Activated effector memory CD4-positive, alpha-beta T cell treated with anti-CD3 and anti-CD28 coated beads, Interleukin-2, amount 50 U/mL, for 16 hours (primary cell): ENCODE measurements around the gene BAZ1B.
"Not testable (repeated sequence)": the region's sequence is repeated elsewhere in the genome, so short reads cannot be mapped to it uniquely, and the experiment has no call there.

Experiments
- DNase-seq: peaks from one replicate; pipeline ENCODE4 v3.0.0-alpha.2; 2020

BAZ1B gene

DNA sequence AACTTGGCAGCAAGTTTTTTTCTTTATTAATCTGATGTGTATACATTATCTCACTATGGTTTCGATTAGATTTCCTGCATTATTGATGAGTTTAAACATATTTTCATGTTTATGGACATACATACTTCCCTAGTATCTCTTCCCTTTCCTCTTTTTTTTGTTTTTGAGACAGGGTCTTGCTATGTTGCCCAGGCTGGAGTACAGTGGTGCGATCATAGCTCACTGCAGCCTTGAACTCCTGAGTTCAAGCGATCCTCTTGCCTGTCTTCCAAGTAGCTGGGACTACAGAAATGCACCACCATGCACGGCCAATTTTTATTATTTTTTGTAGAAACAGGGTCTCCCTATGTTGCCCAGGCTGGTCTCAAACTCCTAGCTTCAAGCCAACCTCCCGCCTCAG is 18.9 kb downstream of the BAZ1B start:
- no peak for DNase-seq

DNA sequence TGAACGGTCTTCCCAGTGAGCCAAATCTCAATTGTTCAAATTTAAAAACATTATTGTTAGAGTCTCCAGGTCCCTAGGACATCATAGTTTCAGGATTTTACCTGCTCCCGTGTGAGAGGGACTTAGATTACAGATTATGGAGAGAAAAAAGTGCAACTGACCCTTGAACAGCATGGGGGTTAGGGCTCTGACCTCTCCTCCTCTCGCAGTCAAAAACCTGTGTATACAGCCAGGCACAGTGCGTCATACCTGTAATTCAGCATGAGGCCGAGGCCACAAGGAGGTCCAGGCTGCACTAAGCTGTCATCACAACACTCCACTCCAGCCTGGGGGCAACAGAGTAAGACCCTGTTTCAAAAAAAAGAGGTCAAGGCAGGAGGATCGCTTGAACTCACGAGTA is 25.5 kb downstream of the BAZ1B start:
- DNase-seq, result no peak

DNA sequence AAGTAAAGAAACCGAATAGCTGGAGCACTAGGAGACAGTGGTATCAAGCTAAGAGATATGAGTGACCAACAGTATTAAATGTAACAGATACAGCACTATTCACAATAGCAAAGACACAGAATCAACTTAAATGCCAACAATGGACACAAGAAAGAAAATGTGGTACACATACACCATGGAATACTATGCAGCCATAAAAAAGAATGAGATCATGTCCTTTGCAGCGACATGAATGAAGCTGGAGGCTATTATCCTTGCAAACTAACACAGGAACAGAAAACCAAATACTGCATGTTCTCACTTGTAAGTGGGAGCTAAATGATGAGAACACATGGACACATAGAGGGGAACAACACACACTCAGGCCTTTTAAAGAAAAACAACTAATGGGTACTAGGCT is 26.6 kb downstream of the BAZ1B start:
- not testable (repeated sequence) for DNase-seq

DNA sequence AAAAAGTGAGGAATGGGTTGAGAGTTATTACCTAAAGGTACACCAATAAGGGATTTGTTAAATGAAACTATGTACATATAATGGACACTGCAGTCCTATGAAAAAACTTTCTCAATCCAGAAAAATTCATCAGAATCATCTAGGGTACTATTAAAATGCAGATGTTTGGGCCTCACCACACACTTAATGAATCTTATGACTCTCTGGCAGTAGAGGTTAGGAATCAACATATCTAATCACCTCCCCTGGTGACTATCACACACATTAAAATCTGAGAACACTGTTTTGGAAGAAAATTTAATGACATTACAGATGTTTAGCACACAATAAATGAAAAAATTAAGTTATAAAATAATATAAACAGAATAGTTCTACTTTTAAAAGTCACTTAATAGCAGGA is 32.1 kb downstream of the BAZ1B start:
- DNase-seq, result no peak

DNA sequence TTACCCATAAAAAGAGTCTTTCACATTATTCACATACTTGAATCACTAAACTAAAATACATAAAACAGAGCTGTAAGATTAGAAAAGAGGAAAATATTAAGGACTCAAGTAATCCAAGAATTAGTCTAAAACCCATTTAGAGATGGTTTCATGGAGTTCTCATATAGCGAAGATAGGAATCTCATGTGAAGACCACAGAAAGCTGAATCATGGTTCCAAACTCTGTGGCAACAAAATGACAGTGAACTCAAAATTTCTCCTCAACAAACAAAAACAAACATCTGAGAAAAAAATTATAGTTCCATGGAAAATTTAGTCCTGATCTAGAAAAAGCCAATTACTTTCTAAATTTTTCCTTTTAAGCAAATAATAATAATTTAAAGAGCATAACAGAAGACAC is 34.6 kb downstream of the BAZ1B start:
- no peak for DNase-seq

DNA sequence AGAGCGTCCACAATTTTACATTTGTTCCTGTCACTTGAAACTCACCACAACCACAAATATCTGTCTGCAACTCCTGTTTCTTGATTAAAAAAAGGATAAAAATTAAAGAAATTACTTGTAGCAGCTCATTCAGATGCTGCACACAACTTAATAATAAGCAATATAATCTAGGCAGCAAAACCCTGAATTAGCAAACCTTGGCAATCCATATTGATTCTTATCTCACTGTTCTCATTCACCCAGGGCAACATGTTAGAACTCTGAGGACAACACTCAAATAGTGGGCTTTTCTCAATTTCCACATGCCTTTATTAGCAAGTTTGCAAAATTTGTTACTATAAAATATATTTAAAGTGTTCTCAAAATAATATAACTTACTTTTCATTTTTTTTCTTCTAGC is 38.9 kb downstream of the BAZ1B start:
- no peak for DNase-seq

DNA sequence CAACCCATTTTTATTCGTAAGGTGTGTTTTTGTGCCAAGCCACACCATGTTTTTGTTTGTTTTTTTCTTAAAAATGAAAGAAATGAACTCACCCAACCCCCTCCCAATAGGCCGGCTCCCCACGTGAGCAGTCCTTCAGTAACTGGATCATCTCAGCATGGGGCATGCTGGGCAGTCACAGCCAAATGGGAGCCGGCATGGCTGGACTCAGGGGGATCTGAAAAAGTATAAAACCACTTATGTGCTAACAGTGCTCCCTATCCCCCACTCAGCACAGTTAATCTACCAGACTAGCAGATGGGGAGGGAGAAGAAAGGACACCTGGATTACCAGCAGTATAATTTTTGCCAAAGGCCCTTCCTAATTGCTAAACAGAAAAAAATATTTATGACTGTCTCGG is 39.3 kb downstream of the BAZ1B start:
- DNase-seq, result no peak

DNA sequence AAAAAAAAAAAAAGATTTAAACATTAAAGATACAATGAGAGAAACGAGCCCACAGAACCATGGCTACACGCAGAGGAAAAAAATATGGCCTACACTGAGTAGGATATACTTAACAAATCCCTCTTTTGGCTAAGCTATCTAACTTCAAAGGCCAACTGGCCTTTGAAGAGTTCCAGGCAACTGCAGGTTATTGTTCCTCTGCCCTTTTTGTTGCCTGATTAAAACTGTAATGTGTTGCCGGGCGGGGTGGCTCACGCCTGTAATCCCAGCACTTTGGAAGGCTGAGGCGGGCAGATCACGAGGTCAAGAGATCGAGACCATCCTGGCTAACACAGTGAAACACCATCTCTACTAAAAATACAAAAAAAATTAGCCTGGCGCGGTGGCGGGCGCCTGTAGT is 40.6 kb downstream of the BAZ1B start:
- DNase-seq, result not testable (repeated sequence)

DNA sequence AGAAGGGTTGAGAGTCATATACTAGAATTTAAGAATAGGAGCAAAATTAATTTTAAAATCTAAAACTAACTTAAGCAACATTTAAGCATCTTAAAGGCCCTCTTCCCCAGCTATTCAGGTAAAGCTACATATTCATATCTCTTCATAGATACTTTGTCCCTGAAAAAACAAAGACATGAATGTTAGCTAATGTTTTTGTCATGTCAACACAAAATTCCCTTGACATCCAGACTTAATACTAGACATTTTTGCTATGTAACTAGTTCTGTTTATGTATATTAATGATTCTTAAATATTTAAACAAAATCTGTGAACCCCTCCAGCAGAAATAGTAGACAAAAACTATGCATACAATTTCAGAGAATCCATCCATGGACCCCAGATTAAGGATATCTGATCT is 43.5 kb downstream of the BAZ1B start:
- DNase-seq, result no peak

DNA sequence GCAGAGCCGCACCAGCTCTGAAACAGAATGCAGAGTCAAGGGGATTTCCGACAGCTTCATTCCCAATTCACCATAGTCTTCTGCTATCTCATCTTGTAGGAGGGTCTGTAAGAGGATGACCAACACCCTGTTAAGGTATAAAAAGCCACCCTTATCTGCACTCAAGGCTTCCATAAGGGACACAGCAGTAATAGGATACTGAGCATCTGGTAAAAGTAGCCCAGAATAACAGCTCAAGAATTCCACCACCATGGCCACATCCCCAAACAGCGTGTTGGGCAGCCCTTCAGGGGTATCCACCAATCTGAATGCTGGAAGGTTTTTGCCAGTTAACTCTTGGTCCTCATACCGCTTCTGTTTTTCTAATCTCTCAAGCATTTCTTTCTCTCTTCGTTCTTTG is 44.7 kb downstream of the BAZ1B start:
- no peak for DNase-seq

DNA sequence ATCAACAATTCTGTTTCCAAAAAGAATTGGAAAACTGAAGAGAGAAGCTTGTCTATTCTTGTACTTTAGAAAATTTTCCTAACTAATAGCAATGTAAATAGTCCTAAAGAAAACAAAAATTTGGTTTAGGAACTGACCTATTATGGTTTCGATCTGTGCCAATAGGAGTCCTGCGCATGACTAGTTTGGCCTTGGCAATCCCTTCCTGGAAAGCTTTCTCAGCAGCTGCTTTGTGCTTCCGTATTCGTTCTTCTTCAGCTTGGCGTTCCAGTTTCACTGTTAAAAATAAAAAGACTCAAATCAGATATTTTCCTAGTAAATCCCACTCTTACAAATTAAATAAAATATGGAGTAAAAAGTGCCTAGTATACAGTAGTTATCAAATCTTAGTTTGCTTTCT is 51.9 kb downstream of the BAZ1B start:
- DNase-seq, result no peak

DNA sequence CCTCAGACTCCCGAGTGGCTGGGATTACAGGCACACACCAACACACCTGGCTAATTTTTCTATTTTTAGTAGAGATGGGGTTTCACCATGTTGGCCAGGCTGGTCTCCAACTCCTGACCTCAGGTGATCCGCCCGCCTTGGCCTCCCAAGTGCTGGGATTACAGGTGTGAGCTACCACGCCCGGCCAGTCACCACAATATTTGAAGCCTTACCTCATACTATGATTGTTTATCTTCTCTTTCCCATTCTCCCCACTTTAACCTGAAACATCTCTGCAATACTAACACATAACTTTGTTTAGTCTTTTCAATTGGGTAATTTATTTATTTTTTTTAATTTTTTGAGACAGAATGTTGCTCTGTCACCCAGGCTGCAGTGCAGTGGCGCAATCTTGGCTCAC is 55.0 kb downstream of the BAZ1B start:
- DNase-seq, result not testable (repeated sequence)

DNA sequence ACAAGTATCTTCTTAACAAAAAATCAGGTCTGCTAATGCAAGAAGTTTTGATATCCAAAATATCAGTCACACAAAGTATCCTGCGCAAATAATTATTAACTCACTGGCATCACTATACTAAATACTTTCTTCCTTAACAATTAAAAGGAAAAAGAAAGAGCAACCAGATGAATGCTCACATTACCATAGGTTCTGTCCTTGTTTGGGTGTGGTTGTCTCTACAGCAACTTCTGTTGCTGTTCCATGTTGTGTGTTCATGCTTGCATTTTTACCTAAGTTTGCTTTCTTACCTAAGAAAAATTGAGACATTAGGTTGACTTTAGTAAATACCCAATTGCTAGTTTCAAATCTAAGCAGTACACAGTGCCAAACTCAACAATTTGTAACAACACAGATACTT is 56.0 kb downstream of the BAZ1B start:
- DNase-seq, result no peak

DNA sequence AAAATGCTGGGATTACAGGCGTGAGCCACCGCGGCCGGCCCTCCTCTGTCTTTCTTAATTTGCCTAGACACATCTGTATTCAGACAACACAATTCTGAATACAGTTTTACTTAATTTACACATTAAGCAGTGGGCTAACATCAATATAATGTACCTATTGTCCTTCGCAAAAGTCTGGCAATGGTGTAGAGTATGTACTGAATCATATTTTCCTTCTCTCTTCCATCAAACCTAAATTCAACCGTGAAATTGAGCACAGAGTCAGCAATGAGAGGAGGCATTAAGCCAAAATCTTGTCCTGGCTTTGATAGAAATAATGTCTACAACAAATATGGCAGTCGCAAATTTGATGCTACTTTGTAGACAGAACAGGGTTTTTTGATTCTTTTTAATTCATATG is 58.1 kb downstream of the BAZ1B start:
- DNase-seq, result no peak

DNA sequence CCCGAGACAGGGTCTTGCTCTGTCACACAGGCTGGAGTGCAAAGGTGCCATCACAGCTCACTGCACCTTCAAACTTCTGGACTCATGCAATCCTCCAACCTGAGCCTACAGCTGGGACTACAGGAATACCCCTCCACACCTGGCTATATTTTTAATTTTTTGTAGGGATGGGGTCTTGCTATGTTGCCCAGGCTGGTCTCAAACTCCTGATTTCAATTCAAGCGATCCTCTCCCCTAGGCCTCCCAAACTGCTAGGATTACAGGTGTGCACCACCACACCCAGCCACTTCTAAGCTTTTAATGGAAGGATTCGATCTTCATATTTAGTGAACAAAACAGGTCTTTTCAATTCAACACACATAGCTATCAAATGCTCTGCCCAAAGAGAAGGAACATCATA is 58.8 kb downstream of the BAZ1B start:
- no peak for DNase-seq

DNA sequence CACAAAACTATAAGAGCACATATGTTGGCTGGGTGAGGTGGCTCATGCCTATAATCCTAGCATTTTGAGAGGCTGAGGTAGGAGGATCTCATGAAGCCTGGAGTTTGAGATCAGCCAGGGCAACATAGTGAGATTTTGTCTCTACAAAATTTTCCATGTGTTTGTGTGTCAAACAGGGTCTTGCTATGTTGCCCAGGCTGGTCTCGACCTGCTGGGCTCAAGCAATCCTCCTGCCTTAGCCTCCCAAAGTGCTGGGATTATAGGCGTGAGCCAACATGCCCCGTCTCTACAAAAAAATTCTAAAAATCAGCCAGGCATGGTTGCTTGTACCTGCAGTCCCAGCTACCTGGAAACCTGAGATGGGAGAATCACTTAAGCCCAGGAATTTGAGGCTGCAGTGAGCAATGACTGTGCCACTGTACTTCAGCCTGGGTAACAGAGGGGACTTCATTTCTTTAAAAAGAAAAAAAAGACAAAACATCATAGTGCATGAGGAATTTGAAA is 60.3 kb downstream of the BAZ1B start:
- DNase-seq, result no peak

DNA sequence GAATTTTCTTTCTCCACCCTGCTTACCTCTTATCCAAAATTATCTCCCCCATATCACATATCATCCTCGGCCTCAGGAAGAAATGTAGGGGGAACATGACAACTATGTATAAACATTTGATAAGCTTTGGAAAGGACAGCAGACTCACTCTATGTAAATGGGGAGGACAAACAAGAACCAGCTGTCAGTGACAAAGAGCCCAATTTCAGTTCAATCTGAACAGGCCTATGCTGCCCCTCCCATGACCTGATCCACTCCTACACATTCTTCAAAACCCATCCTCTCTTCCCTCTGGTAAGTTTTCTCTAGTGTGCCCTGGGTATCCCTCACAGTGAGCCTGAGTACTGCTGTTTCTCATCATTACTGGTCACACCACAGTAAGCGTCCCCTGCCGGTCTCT is 67.7 kb downstream of the BAZ1B start:
- DNase-seq, result no peak

DNA sequence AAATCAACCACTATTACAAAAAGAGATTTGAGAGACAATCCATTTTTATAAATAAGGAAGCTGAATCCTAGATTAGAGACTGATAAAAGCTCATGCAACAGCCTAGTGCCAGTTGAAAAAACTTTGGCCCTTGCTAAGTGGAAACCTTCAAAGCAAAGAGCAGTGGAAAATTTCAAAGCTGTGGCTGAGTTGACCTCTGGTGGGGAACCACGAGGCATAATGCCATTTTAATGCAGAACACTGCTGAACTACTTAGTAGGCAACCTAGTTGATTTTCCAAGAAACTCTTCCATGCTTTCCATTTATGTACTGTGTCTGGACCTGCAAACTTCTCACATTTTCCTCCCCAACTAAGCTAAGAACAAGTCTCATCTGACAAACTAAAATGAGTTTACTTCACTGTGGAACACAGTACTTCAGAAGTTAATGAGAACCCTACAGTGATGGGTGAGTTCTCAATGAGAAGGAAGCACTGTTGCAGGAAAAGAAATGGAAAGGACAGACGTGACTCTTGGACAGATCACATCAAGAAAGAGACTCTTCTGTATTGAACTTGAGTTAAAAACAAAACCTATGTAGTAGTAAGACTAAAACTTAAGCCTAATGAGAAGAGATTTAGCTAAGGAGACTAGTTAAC is 69.0 kb downstream of the BAZ1B start:
- DNase-seq, result no peak

DNA sequence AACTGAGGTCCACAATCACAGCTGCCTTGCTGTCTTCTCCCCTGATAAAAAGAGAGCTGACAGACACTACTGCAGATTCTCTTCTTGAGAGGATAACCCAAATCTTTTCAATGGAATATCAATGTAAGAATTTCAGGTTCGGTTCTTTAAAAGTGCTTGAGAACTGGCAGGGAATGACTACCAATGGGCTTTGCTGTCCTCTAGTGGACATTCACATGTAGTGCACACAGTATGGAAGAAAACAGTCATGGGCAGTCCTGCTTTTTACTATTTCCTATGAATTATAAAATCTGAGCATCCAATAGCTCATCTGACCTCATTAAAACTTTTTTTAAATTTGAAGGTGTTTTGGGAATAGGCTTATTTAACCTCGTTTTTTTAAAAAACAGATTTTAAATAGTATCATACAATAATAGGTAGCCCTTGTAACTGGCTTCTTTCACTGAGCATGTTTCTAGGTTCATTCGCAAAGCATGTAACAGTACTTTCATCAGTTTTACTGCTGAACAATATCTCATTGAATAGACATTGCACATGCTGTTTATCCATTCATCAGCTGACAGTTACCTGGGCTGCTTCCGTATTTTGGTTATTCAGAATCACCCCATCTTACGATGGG is 70.2 kb downstream of the BAZ1B start:
- DNase-seq, result no peak

DNA sequence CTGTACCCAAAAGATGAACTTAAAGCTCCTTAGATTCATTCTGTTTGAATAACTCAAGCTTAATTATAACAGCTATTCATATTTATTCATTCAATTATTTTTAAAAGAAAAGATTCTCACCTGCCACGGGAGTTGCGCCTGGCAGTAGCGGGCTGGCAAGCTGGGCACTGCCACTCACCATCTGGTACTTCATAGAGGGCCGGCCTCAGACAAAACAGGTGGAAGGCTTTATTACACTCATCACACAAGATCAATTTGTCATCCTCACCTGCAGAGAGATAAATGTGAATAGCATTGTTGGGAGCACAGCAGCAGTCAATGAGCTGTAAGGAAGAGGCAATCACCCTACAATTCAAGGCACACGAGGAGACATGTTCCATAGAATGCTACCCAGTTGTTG is 72.7 kb downstream of the BAZ1B start:
- DNase-seq, result no peak

DNA sequence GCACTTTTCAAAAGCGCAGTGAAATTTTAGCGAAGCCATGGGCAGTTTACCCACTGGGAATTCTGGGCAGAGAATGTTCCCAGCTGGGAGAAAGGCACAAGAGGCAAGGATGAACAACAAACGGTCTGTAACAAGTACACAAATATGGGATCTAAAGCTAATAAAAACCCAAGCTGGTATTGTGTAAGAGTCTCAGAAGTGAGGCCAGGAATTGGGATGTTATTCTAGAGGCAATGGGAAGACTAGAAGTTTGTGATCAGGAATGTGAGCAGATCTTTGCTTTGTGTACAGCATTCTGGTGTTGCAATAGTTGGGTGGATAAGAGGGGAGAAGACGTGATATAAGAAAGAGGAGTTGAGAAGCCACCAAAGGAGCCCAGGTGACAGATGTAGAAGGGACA is 73.5 kb downstream of the BAZ1B start:
- no peak for DNase-seq

DNA sequence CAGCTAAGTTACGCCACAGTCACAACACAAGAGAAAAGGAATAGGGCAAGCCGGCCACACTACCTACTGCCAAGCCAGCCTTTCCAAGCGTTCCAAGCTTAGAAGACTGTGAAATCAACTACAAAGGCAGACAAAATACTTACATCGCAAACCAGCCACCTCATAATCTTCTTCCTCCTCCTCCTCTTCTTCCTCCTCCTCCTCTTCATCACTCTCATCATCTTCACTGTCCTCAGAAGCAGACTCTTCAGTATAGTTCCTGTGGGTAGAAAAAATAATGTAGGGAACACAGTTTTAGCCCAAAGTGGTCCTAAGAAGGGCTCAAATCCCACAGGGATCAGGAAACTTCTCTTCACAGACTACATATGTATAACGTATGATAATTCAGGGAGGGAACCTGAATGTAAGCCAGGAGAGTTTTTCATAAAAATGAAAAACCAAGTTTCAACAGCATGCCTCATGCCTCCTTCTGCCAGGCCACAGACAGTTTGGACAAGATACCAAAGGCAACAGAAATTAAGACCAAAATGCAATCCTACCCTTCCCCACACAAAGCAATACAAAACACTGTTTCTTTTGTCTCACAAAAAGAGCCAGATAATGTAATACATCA is 74.9 kb downstream of the BAZ1B start:
- DNase-seq, result no peak

DNA sequence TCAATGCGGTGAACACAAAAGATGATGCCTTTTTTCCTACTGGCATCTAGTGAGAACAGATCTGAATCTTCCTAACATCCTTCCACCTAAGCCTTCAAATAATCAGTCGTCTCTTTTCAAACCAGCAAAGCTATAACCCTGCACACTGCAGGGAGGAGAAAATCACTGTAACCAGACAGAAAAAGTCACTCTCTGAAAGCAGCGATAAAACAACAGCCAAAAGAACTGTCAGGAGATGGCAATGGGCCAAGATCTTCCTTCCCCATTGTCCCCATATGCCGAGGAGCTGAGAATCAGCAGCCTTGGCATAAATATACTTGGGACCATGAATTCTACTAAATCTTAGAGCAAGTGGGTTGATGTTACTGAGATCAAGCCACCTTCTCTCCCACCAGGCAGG is 75.4 kb downstream of the BAZ1B start:
- no peak for DNase-seq

DNA sequence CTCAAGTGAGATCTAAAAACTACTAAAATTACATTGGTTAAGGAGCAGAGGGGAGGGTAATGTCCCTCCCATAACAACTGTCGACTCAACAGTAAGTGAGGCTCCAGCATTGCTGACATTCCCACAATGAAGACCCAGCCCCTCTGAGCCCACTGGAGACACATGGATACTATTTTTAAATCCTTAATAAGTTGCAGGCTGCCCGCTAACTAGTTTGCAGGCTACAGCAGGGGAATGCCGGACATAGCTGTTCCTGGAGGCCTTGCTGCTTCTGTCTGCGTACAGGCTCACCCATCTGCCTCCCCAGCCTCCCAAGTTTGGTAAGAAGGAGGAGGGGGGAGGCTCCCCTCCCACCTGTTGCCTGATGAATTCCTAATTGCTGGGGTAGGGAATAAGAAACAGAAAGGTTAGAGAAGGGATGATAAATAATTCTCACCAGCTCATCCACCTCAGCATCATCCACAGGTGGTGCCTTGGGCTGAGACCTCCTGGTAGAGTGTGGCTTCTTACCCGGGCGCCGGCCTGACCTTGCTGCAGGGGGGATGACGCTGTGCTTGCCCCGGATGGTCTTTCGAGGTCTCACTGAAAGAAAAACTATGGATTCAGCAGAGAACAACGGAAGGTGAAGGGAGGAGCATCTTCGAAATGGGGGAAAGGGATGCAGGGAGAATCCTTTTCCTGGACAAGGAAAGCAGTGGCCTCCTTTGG is 78.4 kb downstream of the BAZ1B start:
- DNase-seq, result no peak
